GM12878 (cell line): ENCODE results near the gene NDRG2.

Source experiments
- CREM ChIP-seq: IDR thresholded peaks from 2 replicates; pipeline ENCODE4 v1.6.1; 2014; ENCODE audit warnings: antibody characterized with exemption, low read depth
- YY1 ChIP-seq: IDR thresholded peaks from 2 replicates; pipeline ENCODE4 v1.6.1; 2011; ENCODE audit warnings: low read depth, mild to moderate bottlenecking, low read length
- TF ChIP-seq, protein P1 (sequence below), 3 experiments: IDR thresholded peaks in 2 of 3; conservative IDR thresholded peaks in 1 of 3; 2 replicates each; pipeline ENCODE4 v1.5.1; 2011; ENCODE audit warnings: low read depth in 3 of 3, low read length in 3 of 3, mild to moderate bottlenecking in 3 of 3, control low read depth in 2 of 3, moderate library complexity in 2 of 3, inconsistent platforms in 1 of 3, mixed read lengths in 1 of 3; ENCODE audit not compliant: control insufficient read depth in 2 of 3, insufficient read depth in 1 of 3; ENCODE audit errors: extremely low read depth in 1 of 3
- TF ChIP-seq, protein P2 (sequence below): fragments of 450-650 bp; IDR thresholded peaks from 2 replicates; pipeline ENCODE4 v1.6.1; 2017; ENCODE audit warnings: antibody characterized with exemption, mild to moderate bottlenecking, moderate library complexity

GRCh38 chr14:20998674-20999366 lies 26.0 kb downstream of the NDRG2 start, which contains the start of gene SLC39A2:
- TF ChIP-seq, protein P1, sequence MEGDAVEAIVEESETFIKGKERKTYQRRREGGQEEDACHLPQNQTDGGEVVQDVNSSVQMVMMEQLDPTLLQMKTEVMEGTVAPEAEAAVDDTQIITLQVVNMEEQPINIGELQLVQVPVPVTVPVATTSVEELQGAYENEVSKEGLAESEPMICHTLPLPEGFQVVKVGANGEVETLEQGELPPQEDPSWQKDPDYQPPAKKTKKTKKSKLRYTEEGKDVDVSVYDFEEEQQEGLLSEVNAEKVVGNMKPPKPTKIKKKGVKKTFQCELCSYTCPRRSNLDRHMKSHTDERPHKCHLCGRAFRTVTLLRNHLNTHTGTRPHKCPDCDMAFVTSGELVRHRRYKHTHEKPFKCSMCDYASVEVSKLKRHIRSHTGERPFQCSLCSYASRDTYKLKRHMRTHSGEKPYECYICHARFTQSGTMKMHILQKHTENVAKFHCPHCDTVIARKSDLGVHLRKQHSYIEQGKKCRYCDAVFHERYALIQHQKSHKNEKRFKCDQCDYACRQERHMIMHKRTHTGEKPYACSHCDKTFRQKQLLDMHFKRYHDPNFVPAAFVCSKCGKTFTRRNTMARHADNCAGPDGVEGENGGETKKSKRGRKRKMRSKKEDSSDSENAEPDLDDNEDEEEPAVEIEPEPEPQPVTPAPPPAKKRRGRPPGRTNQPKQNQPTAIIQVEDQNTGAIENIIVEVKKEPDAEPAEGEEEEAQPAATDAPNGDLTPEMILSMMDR (IDR thresholded peaks at IDR 0.05 in 2 of 3, conservative IDR thresholded peaks at IDR 0.05 in 1 of 3; ENCODE audit: control insufficient read depth in 2 of 3, extremely low read depth in 1 of 3, insufficient read depth in 1 of 3, low read depth in 3 of 3, low read length in 3 of 3): no peak
- TF ChIP-seq, protein P2, sequence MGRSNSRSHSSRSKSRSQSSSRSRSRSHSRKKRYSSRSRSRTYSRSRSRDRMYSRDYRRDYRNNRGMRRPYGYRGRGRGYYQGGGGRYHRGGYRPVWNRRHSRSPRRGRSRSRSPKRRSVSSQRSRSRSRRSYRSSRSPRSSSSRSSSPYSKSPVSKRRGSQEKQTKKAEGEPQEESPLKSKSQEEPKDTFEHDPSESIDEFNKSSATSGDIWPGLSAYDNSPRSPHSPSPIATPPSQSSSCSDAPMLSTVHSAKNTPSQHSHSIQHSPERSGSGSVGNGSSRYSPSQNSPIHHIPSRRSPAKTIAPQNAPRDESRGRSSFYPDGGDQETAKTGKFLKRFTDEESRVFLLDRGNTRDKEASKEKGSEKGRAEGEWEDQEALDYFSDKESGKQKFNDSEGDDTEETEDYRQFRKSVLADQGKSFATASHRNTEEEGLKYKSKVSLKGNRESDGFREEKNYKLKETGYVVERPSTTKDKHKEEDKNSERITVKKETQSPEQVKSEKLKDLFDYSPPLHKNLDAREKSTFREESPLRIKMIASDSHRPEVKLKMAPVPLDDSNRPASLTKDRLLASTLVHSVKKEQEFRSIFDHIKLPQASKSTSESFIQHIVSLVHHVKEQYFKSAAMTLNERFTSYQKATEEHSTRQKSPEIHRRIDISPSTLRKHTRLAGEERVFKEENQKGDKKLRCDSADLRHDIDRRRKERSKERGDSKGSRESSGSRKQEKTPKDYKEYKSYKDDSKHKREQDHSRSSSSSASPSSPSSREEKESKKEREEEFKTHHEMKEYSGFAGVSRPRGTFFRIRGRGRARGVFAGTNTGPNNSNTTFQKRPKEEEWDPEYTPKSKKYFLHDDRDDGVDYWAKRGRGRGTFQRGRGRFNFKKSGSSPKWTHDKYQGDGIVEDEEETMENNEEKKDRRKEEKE: no peak
- TF ChIP-seq CREM: no peak
- TF ChIP-seq YY1: no peak
